Calu3 (cell line): ENCODE results near the gene ATP11C. TPM values are rescaled to one million over a fixed set of nuclear protein-coding genes. Genes with fewer than 3 reads are reported as not detected.

Source experiments
- BruUV-seq: library from RNA; stranded (reverse); fragments of 400-500 nt; replicated peaks from 2 replicates; lab custom pipeline; 2021; lab: Mats Ljungman, UMichigan
- CTCF ChIA-PET: fragments of 300-600 bp; sonication (Branson Sonifier 250); formaldehyde crosslinking; loops from one replicate; lab custom pipeline; 2022; ENCODE audit warnings: antibody characterized with exemption; lab: Charles Lee
- DNase-seq: peaks from one replicate; pipeline ENCODE4 v3.0.0; 2022
- H3K27ac Mint-ChIP-seq: one replicate; pipeline ENCODE4 v1.8.0; 2022; ENCODE audit warnings: mixed read lengths; ENCODE audit not compliant: unreplicated experiment
- H3K27me3 Mint-ChIP-seq: one replicate; pipeline ENCODE4 v1.8.0; 2022; ENCODE audit warnings: mixed read lengths; ENCODE audit not compliant: unreplicated experiment
- H3K36me3 Mint-ChIP-seq: one replicate; pipeline ENCODE4 v1.8.0; 2022; ENCODE audit warnings: mild to moderate bottlenecking, moderate library complexity, mixed read lengths; ENCODE audit not compliant: insufficient read depth, unreplicated experiment
- H3K4me1 Mint-ChIP-seq: one replicate; pipeline ENCODE4 v1.8.0; 2022; ENCODE audit warnings: mild to moderate bottlenecking, low read depth, mixed read lengths; ENCODE audit not compliant: unreplicated experiment
- H3K4me3 Mint-ChIP-seq: one replicate; pipeline ENCODE4 v1.8.0; 2022; ENCODE audit warnings: mild to moderate bottlenecking, low read depth, moderate library complexity, mixed read lengths; ENCODE audit not compliant: unreplicated experiment
- H3K9me3 Mint-ChIP-seq: one replicate; pipeline ENCODE4 v1.8.0; 2022; ENCODE audit warnings: low read depth, mixed read lengths; ENCODE audit not compliant: unreplicated experiment
- CTCF ChIP-seq: fragments of 200-600 bp; IDR thresholded peaks from one replicate; pipeline ENCODE4 v1.8.0; 2022; ENCODE audit warnings: antibody characterized with exemption; ENCODE audit not compliant: unreplicated experiment
- intact Hi-C: fragments of 100-400 bp; cut with micrococcal nuclease; formaldehyde crosslinking; loops from one replicate; pipeline ENCODE4 v1.10.0; 2022; ENCODE audit not compliant: unreplicated experiment
- total RNA-seq: library from RNA; stranded (reverse); gene quantifications from 2 replicates; pipeline ENCODE4 v1.2.3, GENCODE V29; 2022

Gene ATP11C
- total RNA-seq, 1 experiment from 2014 or later: 19.7 TPM

- H3K36me3 Mint-ChIP-seq: peaks cover 5% of the 10 kb centered on the region
- CTCF ChIA-PET: no interaction called here
- no peak overlapping the region for H3K4me3 Mint-ChIP-seq
- H3K27ac Mint-ChIP-seq: no peak overlapping the region
- H3K4me1 Mint-ChIP-seq: no peaks in the 10 kb centered on the region
- H3K9me3 Mint-ChIP-seq: no peaks in the 10 kb centered on the region
- no peak for DNase-seq
- no TSS peak for BruUV-seq
- intact Hi-C loops: no loop called here
- TF ChIP-seq CTCF: no peak
- no peaks in the 10 kb centered on the region for H3K27me3 Mint-ChIP-seq
Observed at GRCh38 chrX:139811942-139812629, 120.8 kb downstream of the ATP11C start.

DNA sequence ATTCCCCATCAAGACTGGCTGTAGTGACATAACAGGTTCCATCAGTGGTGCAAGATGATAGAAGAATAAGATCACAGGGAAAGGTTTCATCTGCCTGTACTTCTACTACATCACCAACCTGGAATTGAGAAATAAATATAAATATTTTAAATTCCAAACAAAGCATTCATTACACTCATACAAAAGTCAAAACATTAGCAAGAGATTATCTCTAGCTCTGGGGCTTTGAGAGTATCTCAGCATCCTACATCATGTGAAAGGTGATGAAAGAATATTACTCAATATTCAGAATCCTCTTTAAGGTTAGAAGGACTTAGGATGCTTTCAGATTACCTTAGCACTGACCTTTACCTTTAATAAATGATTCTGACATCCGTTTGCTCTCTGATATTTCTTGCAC, 128.4 kb downstream of the ATP11C start:
- Mint-ChIP-seq H3K9me3 (no peaks in the 10 kb centered on the region), H3K36me3 (no peaks in the 10 kb centered on the region), H3K27ac (no peak overlapping the region), H3K4me3 (no peak overlapping the region), H3K27me3 (no peaks in the 10 kb centered on the region), H3K4me1 (no peaks in the 10 kb centered on the region)
- CTCF ChIA-PET: no interaction called here
- no TSS peak for BruUV-seq
- no peak for TF ChIP-seq CTCF
- intact Hi-C loops: no loop called here
- DNase-seq: no peak

GRCh38 chrX:139803224-139803623, 129.6 kb downstream of the ATP11C start:
- Mint-ChIP-seq H3K4me1 (no peaks in the 10 kb centered on the region), H3K9me3 (no peaks in the 10 kb centered on the region), H3K36me3 (no peaks in the 10 kb centered on the region), H3K27ac (no peak overlapping the region), H3K27me3 (no peaks in the 10 kb centered on the region), H3K4me3 (no peak overlapping the region)
- intact Hi-C loops: no loop called here
- CTCF ChIA-PET: no interaction called here
- TF ChIP-seq CTCF: no peak
- BruUV-seq: no TSS peak
- no peak for DNase-seq

DNA sequence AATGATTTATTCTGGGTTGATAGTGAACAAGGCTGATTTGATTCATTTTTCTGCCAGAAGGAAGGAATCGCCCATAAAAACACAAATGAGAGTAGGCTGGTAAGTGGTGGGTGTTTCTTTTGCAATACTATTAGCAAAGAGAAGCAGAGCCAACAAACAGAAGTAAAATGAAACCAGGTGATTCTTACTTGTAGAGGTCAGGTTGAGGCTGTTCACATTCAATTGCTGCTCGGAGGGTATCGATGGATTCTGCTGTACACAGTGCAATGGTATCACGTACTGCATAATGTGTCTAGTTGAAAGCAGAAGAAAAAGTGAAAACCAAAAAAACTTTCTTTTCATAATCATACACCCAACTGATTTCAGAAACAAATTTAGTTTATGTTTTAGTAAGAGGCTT, 130.8 kb downstream of the ATP11C start:
- no peak for DNase-seq
- H3K4me1 Mint-ChIP-seq: no peaks in the 10 kb centered on the region
- no peak overlapping the region for H3K27ac Mint-ChIP-seq
- no peaks in the 10 kb centered on the region for H3K27me3 Mint-ChIP-seq
- TF ChIP-seq CTCF: no peak
- CTCF ChIA-PET: no interaction called here
- no peaks in the 10 kb centered on the region for H3K9me3 Mint-ChIP-seq
- no TSS peak for BruUV-seq
- H3K36me3 Mint-ChIP-seq: no peaks in the 10 kb centered on the region
- H3K4me3 Mint-ChIP-seq: no peak overlapping the region
- intact Hi-C loops: no loop called here
